ENCODE measurements around the gene IQCE.
"Not testable (repeated sequence)": the region's sequence is repeated elsewhere in the genome, so short reads cannot be mapped to it uniquely, and the experiment has no call there.

IQCE gene

GRCh38 chr7:2553831-2554581 is 4.8 kb upstream of the IQCE start:
- DNase-seq (no peak), ATAC-seq (no peak)

- ATAC-seq = no peak
- no peak for DNase-seq
Observed at GRCh38 chr7:2554661-2555111, 4.1 kb upstream of the IQCE start.

GRCh38 chr7:2555121-2556052 is 3.4 kb upstream of the IQCE start, which contains the start of gene BRAT1:
TSS of gene BRAT1 (minus strand) at chr7:2555524. CDS start at chr7:2554431, 1,093 bp downstream.
- DNase-seq (peak; percentile 98), ATAC-seq (peak; percentile 90)

GRCh38 chr7:2559283-2559950 is 638 bp downstream of the IQCE start:
- peak; percentile 3 for ATAC-seq

GRCh38 chr7:2563955-2564354 is 5.2 kb downstream of the IQCE start:
- ATAC-seq, DNase-seq: not testable (repeated sequence)

More at GRCh38 chr7:2559283-2559950, 638 bp downstream of the IQCE start:
- DNase-seq = peak; percentile 49

GRCh38 chr7:2564970-2565540 is 6.3 kb downstream of the IQCE start:
- DNase-seq (no peak), ATAC-seq (no peak)

GRCh38 chr7:2566348-2566889 is 7.6 kb downstream of the IQCE start:
- DNase-seq (no peak), ATAC-seq (no peak)

- no peak for DNase-seq
- ATAC-seq = no peak
Observed at GRCh38 chr7:2566890-2567678, 8.3 kb downstream of the IQCE start.

GRCh38 chr7:2567679-2568278 is 9.0 kb downstream of the IQCE start:
- no peak for ATAC-seq
- DNase-seq = no peak

GRCh38 chr7:2568521-2569223 is 9.9 kb downstream of the IQCE start:
- ATAC-seq = no peak
- DNase-seq = no peak

- DNase-seq (no peak), ATAC-seq (no peak)
Observed at GRCh38 chr7:2569421-2569820, 10.6 kb downstream of the IQCE start.

GRCh38 chr7:2570021-2570420 is 11.2 kb downstream of the IQCE start:
- ATAC-seq (no peak), DNase-seq (no peak)

GRCh38 chr7:2571409-2571808 is 12.6 kb downstream of the IQCE start:
- ATAC-seq (no peak), DNase-seq (no peak)

GRCh38 chr7:2572101-2572842 is 13.5 kb downstream of the IQCE start:
- DNase-seq (peak; percentile 25), ATAC-seq (peak; percentile 68)

GRCh38 chr7:2573761-2574160 is 15.0 kb downstream of the IQCE start:
- no peak for ATAC-seq

GRCh38 chr7:2575046-2575732 is 16.4 kb downstream of the IQCE start:
- DNase-seq = no peak
- ATAC-seq = peak; percentile 14

More at GRCh38 chr7:2573761-2574160, 15.0 kb downstream of the IQCE start:
- DNase-seq = no peak

- DNase-seq (no peak), ATAC-seq (no peak)
Observed at GRCh38 chr7:2575733-2576340, 17.1 kb downstream of the IQCE start.

All from stimulated activated naive CD8-positive, alpha-beta T cell treated with anti-CD3 and anti-CD28 coated beads, Interleukin-15, Interleukin-2, amounts not matched to agents 100 U/mL and 50 U/mL, for 24 hours (primary cell).